T-helper 2 cell treated with Interferon-gamma antibody and Interleukin-4, amounts not matched to agents 5 μg/mL and 100 μg/mL, for 36 hours (primary cell): ENCODE measurements around the gene MYG1.

Experiments
- DNase-seq: peaks from one replicate; pipeline ENCODE4 v3.0.0; 2021; ENCODE audit warnings: low spot score
- H3K27ac Mint-ChIP-seq: one replicate; pipeline ENCODE4 v1.8.0; 2021; ENCODE audit warnings: mild to moderate bottlenecking, mixed read lengths
- H3K27me3 Mint-ChIP-seq: one replicate; pipeline ENCODE4 v1.8.0; 2021; ENCODE audit warnings: low read depth, mixed read lengths
- H3K36me3 Mint-ChIP-seq: one replicate; pipeline ENCODE4 v1.8.0; 2021; ENCODE audit warnings: low read depth, mixed read lengths
- H3K4me1 Mint-ChIP-seq: one replicate; pipeline ENCODE4 v1.8.0; 2021; ENCODE audit warnings: low read depth, mixed read lengths
- H3K4me3 Mint-ChIP-seq: one replicate; pipeline ENCODE4 v1.8.0; 2022; ENCODE audit warnings: mild to moderate bottlenecking, moderate library complexity, mixed read lengths
- H3K9me3 Mint-ChIP-seq: one replicate; pipeline ENCODE4 v1.8.0; 2021; ENCODE audit warnings: mixed read lengths

The MYG1 gene

DNA sequence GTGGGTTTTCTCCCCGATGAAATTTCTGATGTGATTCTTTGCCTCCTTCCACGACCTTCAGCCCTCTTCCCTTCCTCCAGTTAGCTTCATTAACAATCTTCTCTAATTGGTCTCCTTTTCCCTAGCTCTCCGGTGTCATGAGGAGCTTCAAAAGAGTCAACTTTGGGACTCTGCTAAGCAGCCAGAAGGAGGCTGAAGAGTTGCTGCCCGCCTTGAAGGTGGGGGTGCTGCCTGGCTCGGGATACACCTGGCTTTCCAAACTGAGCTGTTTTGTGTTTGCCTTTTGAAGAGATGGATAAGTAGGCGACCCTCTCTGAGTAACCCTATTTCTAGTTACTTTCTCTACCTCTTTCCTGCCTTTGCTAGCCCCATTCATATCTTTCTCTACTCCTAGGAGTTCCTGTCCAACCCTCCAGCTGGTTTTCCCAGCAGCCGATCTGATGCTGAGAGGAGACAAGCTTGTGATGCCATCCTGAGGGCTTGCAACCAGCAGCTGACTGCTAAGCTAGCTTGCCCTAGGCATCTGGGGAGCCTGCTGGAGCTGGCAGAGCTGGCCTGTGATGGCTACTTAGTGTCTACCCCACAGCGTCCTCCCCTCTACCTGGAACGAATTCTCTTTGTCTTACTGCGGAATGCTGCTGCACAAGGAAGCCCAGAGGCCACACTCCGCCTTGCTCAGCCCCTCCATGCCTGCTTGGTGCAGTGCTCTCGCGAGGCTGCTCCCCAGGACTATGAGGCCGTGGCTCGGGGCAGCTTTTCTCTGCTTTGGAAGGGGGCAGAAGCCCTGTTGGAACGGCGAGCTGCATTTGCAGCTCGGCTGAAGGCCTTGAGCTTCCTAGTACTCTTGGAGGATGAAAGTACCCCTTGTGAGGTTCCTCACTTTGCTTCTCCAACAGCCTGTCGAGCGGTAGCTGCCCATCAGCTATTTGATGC, 30.6 kb upstream of the MYG1 start:
- DNase-seq, result no peak
- H3K4me3 Mint-ChIP-seq, result peak overlapping the region; percentile 98
- H3K27me3 Mint-ChIP-seq, result no peaks in the 10 kb centered on the region
- peak overlapping the region; percentile 95 for H3K27ac Mint-ChIP-seq
- H3K4me1 Mint-ChIP-seq, result peaks cover 39% of the 10 kb centered on the region
- H3K36me3 Mint-ChIP-seq, result peaks cover 37% of the 10 kb centered on the region
- H3K9me3 Mint-ChIP-seq, result no peaks in the 10 kb centered on the region

DNA sequence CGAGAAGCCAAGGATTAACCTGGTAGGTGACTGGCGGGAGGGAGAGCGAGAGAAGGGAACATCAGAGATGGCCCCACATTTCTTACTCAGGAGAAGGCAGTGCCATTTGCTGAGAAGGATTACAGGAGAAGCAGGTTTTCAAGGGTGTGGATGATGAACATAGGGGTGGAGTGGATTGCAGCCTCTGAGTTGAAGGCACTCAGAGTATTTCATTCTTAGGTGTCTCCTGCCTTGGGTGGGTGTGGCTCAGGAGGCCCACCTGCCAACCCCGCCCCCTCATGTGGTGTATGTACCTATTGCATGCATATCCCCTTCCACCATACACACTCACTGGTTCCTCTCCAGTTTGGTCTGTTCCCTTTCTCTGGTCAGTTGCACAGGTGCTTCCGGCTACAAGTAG, 25.1 kb upstream of the MYG1 start:
- H3K27ac Mint-ChIP-seq, result no peak overlapping the region
- H3K36me3 Mint-ChIP-seq, result peaks cover 61% of the 10 kb centered on the region
- no peaks in the 10 kb centered on the region for H3K27me3 Mint-ChIP-seq
- no peaks in the 10 kb centered on the region for H3K9me3 Mint-ChIP-seq
- DNase-seq, result no peak
- H3K4me1 Mint-ChIP-seq, result peaks cover 27% of the 10 kb centered on the region
- H3K4me3 Mint-ChIP-seq, result no peak overlapping the region

DNA sequence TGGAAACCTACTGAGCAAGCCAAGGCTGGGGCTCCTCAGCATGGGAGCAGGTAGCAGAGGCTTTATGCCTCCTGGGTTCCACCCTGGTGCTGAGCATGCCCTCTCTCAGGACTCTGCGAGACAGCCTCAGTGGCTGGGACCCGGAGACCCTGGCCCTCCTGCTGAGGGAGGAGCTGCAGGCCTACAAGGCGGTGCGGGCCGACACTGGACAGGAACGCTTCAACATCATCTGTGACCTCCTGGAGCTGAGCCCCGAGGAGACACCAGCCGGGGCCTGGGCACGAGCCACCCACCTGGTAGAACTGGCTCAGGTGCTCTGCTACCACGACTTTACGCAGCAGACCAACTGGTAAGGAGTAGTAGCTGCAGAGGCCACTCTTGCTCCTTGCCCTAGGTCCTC, 23.0 kb upstream of the MYG1 start:
- DNase-seq, result no peak
- H3K4me3 Mint-ChIP-seq, result no peak overlapping the region
- no peaks in the 10 kb centered on the region for H3K27me3 Mint-ChIP-seq
- no peak overlapping the region for H3K27ac Mint-ChIP-seq
- H3K4me1 Mint-ChIP-seq, result peaks cover 11% of the 10 kb centered on the region
- peaks cover 52% of the 10 kb centered on the region for H3K36me3 Mint-ChIP-seq
- no peaks in the 10 kb centered on the region for H3K9me3 Mint-ChIP-seq

DNA sequence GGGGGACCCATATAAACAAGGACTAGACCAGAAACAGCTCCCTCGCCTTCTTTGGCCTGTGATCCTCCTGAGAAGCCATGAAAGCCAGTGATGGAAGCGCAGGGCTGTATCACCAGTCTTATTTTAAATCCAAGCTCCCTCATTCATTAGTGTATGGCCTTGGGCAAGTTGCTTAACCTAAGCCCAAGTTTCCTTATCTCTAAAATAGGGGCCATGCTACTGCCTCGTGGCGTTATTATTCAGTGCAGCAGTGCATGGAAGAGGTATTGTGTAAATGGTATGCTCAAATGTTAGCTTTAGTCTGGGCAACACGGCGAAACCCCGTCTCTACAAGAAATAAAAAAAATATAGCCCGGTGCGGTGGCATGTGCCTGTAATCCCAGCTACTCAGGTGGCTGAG, 21.5 kb upstream of the MYG1 start:
- H3K4me1 Mint-ChIP-seq, result peaks cover 7% of the 10 kb centered on the region
- no peaks in the 10 kb centered on the region for H3K27me3 Mint-ChIP-seq
- H3K4me3 Mint-ChIP-seq, result no peak overlapping the region
- peaks cover 56% of the 10 kb centered on the region for H3K36me3 Mint-ChIP-seq
- DNase-seq, result no peak
- no peak overlapping the region for H3K27ac Mint-ChIP-seq
- H3K9me3 Mint-ChIP-seq, result no peaks in the 10 kb centered on the region

DNA sequence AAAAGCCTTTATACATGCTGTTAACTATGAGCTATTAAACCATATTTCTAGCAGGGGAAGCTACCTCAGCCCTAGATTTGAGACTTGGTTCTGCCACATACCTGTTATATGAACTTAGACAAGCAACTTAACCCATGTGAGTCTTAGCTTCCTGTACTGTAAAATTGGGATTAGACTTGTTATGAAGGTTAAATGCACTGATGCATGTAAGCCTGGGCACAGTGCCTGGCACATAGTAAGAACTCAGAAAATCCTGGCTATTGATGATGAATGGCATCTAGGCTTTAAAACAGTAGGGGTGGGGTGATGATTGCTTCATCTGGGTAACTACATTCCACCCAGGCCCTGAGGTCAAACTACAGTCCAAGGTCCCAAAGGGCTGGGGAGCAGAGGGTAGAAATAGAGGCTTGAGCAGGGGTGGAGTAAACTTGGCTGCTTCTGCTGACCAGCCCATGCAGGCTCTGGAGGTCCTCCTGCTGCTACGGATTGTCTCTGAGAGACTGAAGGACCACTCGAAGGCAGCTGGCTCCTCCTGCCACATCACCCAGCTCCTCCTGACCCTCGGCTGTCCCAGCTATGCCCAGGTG, 20.1 kb upstream of the MYG1 start:
- Mint-ChIP-seq H3K4me3 (no peak overlapping the region), H3K27ac (no peak overlapping the region), H3K36me3 (peaks cover 64% of the 10 kb centered on the region), H3K27me3 (no peaks in the 10 kb centered on the region), H3K4me1 (peaks cover 5% of the 10 kb centered on the region), H3K9me3 (no peaks in the 10 kb centered on the region)
- no peak for DNase-seq

DNA sequence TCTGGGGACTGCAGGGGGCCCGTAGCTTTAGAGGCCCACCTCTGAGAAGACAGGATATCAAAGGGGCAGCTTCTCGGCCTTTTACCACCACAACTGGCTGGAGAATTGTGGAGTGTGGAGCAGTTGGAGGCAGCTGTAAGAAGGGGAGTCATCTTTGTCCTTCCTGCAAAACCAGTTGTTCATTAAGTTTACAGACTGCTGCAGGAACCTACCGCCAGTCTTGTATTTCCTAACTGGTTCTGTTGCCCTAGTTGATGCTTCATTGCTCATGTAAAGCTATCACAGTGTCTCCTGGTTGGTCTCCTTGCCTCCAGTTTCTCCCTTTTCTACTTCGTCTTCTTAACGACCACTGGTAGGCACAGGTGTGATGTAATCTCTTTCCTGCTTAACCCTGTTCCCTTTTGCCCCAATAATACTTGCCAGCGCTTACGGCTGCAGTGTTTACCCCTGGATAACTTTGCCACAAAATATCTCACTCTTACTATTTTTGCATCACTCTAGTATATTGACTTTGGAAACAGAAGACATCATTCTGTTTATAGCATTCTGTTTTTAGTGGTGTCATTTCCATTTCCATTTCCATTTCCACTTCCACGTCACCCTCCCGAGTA, 19.5 kb upstream of the MYG1 start:
- no peak for DNase-seq
- H3K27ac Mint-ChIP-seq, result no peak overlapping the region
- no peak overlapping the region for H3K4me3 Mint-ChIP-seq
- H3K4me1 Mint-ChIP-seq, result peaks cover 5% of the 10 kb centered on the region
- H3K9me3 Mint-ChIP-seq, result no peaks in the 10 kb centered on the region
- H3K36me3 Mint-ChIP-seq, result peaks cover 62% of the 10 kb centered on the region
- H3K27me3 Mint-ChIP-seq, result no peaks in the 10 kb centered on the region

DNA sequence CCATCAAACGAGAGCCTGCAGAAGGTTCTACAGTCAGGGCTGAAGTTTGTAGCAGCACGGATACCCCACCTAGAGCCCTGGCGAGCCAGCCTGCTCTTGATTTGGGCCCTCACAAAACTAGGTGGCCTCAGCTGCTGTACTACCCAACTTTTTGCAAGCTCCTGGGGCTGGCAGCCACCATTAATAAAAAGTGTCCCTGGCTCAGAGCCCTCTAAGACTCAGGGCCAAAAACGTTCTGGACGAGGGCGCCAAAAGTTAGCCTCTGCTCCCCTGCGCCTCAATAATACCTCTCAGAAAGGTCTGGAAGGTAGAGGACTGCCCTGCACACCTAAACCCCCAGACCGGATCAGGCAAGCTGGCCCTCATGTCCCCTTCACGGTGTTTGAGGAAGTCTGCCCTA, 13.0 kb upstream of the MYG1 start:
- Mint-ChIP-seq H3K4me3 (no peak overlapping the region), H3K9me3 (no peaks in the 10 kb centered on the region), H3K36me3 (peaks cover 68% of the 10 kb centered on the region), H3K27ac (no peak overlapping the region), H3K27me3 (no peaks in the 10 kb centered on the region), H3K4me1 (peaks cover 3% of the 10 kb centered on the region)
- DNase-seq, result no peak

DNA sequence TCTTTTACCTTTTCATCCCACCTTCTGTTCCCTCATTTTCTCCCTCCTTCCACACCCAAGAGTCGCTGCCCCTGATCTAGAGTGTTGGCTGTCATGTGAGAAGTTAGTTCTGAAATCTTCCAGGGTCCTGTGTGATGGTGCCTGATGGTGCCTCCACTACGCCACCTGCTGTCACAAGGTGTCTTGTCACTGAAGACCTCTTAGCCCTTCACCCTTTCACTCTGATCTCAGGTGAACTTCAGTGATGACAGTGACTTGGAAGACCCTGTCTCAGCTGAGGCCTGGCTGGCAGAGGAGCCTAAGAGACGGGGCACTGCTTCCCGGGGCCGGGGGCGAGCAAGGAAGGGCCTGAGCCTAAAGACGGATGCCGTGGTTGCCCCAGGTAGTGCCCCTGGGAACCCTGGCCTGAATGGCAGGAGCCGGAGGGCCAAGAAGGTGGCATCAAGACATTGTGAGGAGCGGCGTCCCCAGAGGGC, 11.7 kb upstream of the MYG1 start:
- H3K4me3 Mint-ChIP-seq, result no peak overlapping the region

DNA sequence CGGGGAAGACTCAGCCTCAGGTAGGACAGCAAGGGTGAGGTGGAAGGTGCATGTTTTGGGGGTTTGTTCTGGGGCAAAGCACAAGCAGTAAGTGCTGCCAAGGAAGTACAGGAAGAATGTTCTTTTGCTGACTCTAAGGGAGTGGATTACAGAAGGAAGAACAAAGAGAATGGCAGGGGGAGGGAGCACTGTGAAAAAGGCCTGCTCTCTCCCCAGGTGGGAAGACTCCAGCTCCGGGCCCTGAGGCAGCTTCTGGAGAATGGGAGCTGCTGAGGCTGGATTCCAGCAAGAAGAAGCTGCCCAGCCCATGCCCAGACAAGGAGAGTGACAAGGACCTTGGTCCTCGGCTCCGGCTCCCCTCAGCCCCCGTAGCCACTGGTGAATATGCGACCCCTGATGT, 11.2 kb upstream of the MYG1 start:
- Mint-ChIP-seq H3K4me1 (peaks cover 3% of the 10 kb centered on the region), H3K4me3 (no peak overlapping the region), H3K27me3 (no peaks in the 10 kb centered on the region), H3K36me3 (peaks cover 68% of the 10 kb centered on the region), H3K27ac (no peak overlapping the region), H3K9me3 (no peaks in the 10 kb centered on the region)
- no peak for DNase-seq

More for the DNA sequence above, 11.7 kb upstream of the MYG1 start:
- H3K27ac Mint-ChIP-seq, result peak overlapping the region; percentile 41
- no peaks in the 10 kb centered on the region for H3K27me3 Mint-ChIP-seq
- H3K36me3 Mint-ChIP-seq, result peaks cover 68% of the 10 kb centered on the region
- DNase-seq, result peak; percentile 42
- no peaks in the 10 kb centered on the region for H3K9me3 Mint-ChIP-seq
- peaks cover 3% of the 10 kb centered on the region for H3K4me1 Mint-ChIP-seq

DNA sequence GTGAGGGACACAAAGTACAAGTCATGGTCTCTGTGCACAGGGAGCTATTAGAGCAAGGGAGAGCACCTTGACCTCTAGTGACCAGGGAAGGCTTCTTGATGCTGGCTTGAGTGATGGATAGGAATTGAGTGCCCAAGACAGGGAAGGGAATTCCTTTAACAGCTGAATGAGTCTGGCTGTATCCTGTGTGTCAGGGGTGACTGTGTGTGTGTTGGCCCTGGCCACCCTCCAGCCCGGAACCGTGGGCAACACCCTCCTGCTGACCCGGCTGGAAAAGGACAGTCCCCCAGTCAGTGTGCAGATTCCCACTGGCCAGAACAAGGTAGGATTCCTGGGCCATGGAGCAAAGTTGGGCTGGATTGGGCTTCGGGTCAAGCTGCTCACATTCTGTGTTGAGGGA, 9.6 kb upstream of the MYG1 start:
- H3K27me3 Mint-ChIP-seq, result no peaks in the 10 kb centered on the region
- H3K27ac Mint-ChIP-seq, result peak overlapping the region; percentile 62
- no peaks in the 10 kb centered on the region for H3K9me3 Mint-ChIP-seq
- no peak overlapping the region for H3K4me3 Mint-ChIP-seq
- peaks cover 63% of the 10 kb centered on the region for H3K36me3 Mint-ChIP-seq
- H3K4me1 Mint-ChIP-seq, result peaks cover 5% of the 10 kb centered on the region
- DNase-seq, result no peak

DNA sequence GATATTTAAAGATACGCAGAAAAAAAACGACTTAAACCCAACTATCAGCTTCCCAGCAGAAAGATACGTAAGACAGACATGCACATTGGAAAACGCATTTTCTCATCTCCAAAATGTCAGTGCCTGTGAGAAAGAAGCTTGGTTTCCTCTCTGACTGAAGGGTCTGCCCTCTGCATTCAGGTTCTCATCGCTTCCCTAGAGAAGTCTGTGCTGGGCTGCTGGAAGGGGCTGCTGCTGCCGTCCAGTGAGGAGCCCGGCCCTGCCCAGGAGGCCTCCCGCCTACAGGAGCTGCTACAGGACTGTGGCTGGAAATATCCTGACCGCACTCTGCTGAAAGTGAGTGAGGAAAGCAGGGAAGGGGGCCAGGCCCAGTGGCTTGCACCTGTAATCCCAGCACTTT, 8.8 kb upstream of the MYG1 start:
- Mint-ChIP-seq H3K4me3 (no peak overlapping the region), H3K36me3 (peaks cover 65% of the 10 kb centered on the region)
- DNase-seq, result no peak

DNA sequence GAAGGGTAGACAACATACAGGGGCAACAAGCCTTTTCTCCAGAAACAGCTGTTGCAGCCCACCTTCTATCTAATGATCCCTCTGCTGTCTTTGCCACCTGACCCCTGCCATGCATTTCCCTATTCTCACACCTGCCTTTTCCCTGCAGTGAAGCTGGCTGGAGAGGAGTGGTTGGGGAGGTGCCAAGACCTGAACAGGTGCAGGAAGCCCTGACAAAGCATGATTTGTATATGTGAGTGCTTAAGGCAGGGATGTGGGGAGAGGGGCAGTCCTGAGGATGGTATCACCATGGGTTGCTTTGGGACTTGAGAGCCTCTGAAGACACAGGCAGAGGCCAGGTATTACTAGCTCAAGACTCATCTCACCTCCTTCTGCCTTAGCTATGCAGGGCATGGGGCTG, 7.1 kb upstream of the MYG1 start:
- no peaks in the 10 kb centered on the region for H3K27me3 Mint-ChIP-seq
- no peak overlapping the region for H3K27ac Mint-ChIP-seq
- H3K4me1 Mint-ChIP-seq, result peaks cover 17% of the 10 kb centered on the region
- DNase-seq, result no peak
- no peak overlapping the region for H3K4me3 Mint-ChIP-seq
- H3K36me3 Mint-ChIP-seq, result peaks cover 64% of the 10 kb centered on the region
- H3K9me3 Mint-ChIP-seq, result no peaks in the 10 kb centered on the region

More for the DNA sequence above, 8.8 kb upstream of the MYG1 start:
- peaks cover 11% of the 10 kb centered on the region for H3K4me1 Mint-ChIP-seq
- no peaks in the 10 kb centered on the region for H3K9me3 Mint-ChIP-seq
- H3K27me3 Mint-ChIP-seq, result no peaks in the 10 kb centered on the region
- H3K27ac Mint-ChIP-seq, result no peak overlapping the region

DNA sequence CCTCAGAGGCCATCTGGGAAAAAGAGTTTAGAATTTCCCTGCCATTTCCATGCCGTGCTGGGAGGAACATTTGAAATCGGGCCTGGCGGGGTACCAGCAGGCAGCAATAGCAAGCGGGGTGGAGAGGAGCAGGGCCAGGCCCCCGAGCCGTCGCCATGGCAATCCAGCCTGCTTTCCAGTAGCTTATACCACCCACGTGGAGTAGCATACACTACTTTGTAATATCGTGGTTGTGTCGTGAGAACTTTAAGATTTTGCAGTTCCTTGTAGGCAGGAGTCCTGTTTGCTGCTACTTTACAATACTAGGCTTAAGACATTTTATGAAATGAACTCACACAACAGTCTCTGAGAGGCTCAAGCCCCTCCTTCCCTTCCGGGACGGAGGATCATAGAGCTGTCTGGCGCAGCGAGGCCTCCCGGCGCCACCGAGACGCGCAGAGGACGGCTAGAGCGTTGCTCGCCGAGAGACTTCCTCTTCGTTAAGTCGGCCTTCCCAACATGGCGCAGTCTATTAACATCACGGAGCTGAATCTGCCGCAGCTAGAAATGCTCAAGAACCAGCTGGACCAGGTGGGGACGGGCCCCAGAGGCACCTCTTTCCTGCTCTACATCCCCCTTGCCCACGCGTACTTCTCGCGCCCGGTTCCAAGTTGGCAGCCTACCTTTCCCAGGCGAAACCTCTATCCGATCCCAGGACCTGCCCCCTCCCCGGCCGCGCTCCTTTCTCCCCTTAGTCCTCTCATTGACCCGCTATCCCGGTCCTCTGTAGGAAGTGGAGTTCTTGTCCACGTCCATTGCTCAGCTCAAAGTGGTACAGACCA, 4.2 kb upstream of the MYG1 start, which contains the start of gene PFDN5:
Gene PFDN5 (plus strand): TSS at position 473 of the 821 bp plus-strand sequence. CDS start 26 bp downstream, at position 499.
- Mint-ChIP-seq H3K36me3 (peaks cover 57% of the 10 kb centered on the region), H3K27ac (peak within 1 kb of the TSS; percentile 89), H3K9me3 (no peaks in the 10 kb centered on the region), H3K27me3 (no peaks in the 10 kb centered on the region), H3K4me3 (peak within 1 kb of the TSS; percentile 97), H3K4me1 (peaks cover 28% of the 10 kb centered on the region)
- peak; percentile 89 for DNase-seq
